A549 treated with GW870086 at 1 μM for 4 hours (cell line): ENCODE results near the gene NUTM2A. TPM values are rescaled to one million over a fixed set of nuclear protein-coding genes. Genes with fewer than 3 reads are reported as not detected.

Experiments
- total RNA-seq: library from RNA; stranded (reverse); fragments of 200-300 nt; extraction: Qiagen RNA extraction; gene quantifications from 5 replicates; pipeline ENCODE4 v1.2.3, GENCODE V29; 2022; ENCODE audit warnings: low read depth

The NUTM2A gene
- total RNA-seq: 0.10 to 0.21 TPM (median 0.16 TPM) in 3 of 5 replicates, not detected in the others

GRCh38 chr10:87225148-87225547, at the start of gene NUTM2A:
Gene NUTM2A, plus strand, starts transcription at chr10:87225448. Its CDS starts 383 bp downstream, at chr10:87225831.

Other genes starting within 250 kb of the NUTM2A start
- gene FAM25A, start 205.2 kb upstream of the NUTM2A start, total RNA-seq: not detected in 5 replicates
- 82.5 to 102 TPM (median 96.3 TPM) in 5 replicates for gene GLUD1, start 130.6 kb upstream of the NUTM2A start, total RNA-seq
- 23.6 to 28.4 TPM (median 26.6 TPM) in 5 replicates for gene SHLD2, start 130.2 kb upstream of the NUTM2A start, total RNA-seq
- gene NUTM2D, start 132.3 kb downstream of the NUTM2A start, total RNA-seq: 1.1 to 1.8 TPM (median 1.5 TPM) in 5 replicates